Cortex of kidney (tissue), 1 donor: ENCODE results near the gene ABCG5.

Experiments
- DNase-seq: peaks from one replicate; lab custom pipeline; 2025; lab: John Stamatoyannopoulos, UW

Gene ABCG5

DNA sequence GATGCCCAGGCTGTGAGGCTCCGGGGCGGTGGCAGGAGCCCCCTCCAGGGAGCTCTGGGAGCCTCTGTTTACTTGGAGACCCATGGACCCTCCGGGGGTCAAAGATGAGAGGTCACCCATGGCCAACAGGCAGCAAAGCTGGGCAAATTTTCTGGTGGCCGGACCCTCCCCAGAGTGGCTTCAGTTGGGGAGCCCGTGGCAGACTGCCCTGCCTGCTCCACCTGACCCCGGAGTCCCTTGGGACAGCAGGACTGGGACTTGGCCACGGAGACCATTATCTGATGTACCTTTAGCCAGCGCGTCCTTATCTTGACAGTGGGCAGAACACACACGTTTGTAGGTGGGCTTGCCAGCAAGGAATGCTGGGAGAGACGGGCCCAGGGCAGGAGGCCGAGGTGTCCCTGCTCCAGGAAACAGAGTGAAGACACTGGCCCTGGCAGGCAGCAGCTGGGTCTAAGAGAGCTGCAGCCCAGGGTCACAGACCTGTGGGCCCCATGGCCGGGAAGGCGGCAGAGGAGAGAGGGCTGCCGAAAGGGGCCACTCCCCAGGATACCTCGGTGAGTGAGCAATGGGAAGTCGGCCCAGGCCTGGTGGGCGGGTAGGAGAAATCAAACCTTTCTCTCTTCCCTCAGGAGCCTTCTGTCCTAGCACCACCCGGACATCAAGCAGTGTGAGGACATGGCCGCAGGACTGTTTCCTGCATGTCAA, at the start of gene ABCG5, which contains the start of gene ABCG8:
ABCG5 (minus strand) TSS at position 280 of the 708 bp plus-strand sequence; CDS start at position 120, 160 bp downstream.
ABCG8 (plus strand) TSS at position 412 of the 708 bp plus-strand sequence; CDS start at position 495, 83 bp downstream.
- no peak for DNase-seq

DNA sequence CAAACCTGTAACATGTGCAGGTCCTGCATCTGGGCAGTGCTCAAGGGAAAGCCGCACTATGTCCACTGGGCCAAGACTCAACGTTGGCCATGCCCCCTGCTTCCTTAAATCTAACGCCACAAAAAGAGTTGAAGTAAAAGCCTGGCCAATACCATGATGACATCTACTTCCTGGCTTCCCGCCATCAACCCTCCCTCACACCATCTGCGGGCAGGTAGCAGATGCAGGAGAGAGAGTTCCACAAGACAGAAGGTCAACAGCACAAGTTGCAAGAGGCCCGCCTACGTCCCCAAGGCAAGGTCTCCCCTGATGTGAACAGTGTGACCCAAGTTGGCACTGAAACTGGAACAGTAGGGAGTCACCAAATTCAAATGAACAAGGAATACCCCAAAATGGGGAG, 48.5 kb upstream of the ABCG5 start:
- no peak for DNase-seq

DNA sequence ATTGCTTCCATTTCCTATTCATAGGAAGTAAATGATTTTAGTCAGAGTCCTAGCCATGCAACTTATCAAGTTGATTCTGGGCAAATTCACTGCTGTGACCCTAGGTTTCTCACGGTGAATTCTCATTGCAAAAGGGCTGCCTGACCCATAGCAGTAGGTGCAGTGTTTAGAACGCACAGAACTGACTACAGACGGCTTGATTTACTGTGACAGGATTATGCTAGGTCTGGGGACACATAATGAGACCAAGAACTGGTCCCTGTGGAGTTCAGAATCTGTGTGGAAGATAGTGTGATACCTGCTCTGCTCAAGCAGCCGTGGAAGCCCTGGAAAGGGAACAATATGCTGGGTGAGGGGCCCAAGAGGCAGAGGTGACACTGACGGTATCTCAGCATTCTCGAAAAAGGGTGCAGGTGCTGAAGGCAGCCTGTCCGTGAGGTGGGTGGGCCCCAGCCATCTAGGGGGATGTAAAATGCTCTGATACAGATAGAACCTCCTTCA, 46.5 kb upstream of the ABCG5 start:
- DNase-seq, result no peak

DNA sequence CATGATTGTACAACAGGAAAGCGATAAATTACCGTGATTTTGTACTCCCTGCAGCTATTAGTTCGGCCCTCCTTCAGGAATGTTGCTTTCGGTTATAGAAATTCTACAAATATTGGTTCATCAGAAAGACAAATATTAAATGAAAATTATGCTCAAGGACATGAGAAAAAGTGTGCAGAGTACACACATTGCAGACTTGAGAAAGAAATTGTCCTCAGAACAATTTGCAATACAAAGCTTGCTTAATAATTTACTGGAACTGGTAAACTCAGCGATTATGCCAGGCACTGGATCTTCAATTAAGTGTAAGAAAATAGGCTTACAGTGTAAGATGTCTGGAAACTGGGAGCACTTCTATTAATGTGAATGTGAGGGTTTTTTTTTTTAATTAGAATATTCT, 46.0 kb upstream of the ABCG5 start:
- no peak for DNase-seq

DNA sequence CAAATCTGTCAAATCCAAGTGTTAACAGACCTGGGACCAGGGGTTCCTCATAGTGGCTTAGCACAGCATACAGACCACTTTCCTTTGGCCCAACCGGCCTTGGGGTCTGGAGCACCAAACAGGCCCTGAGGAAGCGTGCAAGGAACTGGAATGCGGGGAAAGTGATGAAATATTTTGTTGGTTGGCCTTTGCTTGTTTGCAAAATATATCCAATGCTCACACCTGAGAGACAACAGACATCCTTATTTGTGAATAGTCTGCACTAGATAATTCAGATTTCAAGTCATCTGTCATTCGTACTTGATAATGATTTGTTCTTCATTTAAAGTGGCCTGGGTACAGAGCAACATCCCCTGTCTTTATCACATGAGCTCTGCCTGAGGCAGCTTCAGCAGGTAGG, 43.7 kb upstream of the ABCG5 start:
- DNase-seq, result no peak

DNA sequence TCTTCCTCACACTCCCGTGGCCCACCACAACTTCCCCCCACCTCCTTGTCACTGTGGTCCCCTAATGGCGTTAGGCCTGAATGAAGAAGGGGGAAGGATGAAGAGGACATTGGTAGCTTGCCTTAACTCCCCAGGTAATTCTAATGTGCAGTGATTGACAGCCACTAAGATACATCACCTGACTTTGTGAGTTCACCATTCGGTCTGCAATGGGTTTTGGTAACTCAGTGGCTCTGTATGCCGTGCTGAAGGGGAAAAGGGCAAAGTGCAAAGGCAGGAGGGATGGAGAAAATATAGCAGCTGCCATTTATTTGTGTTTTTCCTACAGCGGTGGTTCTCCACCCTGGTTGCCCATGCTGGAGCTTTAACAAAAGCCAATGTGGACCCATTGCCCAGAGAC, 42.3 kb upstream of the ABCG5 start:
- no peak for DNase-seq

DNA sequence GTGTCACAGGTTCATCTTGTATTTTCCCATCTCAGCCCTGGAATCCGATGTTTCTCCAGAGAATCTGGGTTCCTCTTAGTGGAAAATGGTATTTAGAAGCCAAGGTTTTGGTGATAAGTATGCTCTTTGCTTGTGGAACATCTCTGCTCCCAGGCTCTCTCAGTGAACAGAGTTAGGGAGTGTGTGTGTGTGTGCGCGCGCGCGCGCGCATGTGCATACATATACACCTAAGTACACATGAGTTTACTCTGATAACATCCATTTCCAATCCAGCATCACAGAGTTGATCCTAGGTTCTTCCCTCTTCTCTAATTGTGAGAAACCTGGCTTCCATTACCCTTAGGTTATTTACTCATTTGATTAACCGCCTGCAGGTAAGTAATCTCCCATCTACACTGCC, 41.8 kb upstream of the ABCG5 start:
- no peak for DNase-seq

DNA sequence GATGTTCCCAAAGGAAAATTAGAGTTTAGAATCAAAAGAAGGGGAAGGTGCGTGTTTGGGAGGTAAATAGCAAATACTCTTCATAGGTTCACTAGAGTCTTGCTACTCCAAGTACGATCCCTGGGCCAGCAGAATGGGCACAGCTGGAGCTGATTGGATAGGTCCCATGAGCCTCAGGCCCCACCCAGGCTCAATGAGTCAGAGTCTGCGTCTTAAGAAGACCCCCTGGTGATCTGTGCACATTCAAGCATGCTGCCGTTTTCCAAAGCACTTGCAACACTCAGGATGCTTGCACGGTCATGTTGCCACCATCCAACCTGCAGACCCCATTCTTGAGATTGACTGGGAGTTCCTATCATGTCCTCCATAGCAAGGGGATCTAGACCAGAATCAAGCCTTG, 40.6 kb upstream of the ABCG5 start:
- no peak for DNase-seq

DNA sequence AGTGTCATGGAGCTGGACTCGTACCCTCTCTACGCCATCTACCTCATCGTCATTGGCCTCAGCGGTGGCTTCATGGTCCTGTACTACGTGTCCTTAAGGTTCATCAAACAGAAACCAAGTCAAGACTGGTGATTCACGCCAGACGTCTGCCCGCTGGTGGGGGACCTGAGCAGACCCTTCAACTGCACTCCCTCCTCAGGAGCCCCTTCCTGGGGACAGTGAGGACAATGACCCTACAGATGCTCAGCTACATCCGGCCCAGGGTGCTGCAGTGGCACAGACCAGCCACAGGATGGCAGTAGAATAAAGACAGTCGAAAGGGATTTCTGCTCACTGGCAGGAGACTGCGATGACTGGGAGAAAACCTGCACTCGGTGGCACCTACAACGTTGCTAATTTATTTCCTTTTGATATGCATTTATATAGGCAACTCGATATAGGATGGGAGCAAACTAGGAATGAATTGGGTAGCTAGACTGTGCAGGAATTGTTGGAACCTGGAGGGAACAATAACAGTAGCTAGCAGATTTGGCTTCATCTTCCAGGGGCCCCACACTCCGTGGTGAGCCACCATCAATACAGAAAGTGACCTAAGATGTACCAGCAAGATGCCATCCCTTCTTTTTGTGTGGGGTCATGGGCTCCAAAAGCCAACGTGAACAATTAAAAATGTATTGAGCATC, 39.3 kb upstream of the ABCG5 start:
- no peak for DNase-seq

DNA sequence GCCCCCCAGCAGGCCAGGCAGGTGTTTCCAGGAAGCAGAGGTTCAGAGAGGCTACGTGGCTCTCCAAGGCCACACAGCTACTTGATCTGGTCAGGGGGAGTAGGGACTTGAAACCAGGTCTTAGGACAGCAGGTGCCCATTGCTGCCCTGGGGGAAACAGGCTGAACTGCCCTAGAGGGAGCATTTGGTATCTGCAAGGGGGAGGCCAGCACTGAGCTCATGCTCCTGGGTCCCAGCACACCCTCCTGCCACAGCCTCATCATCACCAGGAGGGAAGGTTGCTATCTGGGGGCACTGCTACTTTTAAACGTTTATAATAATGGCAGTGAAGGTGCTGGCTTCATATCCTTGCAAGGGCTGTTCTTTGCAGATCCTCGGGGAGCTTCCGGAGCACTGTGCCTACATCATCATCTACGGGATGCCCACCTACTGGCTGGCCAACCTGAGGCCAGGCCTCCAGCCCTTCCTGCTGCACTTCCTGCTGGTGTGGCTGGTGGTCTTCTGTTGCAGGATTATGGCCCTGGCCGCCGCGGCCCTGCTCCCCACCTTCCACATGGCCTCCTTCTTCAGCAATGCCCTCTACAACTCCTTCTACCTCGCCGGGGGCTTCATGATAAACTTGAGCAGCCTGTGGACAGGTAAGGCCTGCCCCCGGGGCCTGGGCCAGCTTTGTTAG, 36.3 kb upstream of the ABCG5 start:
- DNase-seq, result no peak

DNA sequence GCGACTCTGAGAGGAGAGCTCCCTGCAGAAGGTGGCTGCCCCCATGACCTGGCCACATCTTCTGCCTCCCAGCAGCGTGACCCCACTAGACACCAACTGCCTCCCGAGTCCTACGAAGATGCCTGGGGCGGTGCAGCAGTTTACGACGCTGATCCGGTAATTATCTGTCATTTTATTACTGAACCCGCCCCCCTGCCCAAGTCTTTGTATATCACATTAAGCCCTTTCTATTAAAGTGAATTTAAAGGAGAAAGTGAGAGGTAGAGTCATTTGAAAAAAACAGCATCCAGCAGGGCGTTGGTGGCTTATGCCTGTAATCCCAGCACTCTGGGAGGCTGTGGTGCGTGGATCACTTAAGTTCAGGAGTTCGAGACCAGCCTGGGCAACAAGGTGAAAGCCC, 33.5 kb upstream of the ABCG5 start:
- DNase-seq, result no peak

DNA sequence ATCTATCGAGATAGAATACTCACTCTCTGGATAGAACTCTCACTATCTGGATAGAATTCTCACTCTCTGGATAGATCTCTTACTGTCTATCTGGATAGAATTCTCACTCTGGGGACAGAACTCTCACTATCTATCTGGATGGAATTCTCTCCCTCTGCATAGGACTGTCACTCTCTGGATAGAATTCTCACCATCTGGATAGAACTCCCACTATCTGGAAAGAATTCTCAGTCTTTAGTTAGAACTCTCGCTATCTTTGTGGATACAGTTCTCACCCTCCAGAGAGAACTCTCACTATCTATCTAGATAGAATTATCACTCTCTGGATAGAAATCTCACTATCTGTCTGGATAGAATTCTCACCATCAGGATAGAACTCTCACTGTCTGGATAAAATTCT, 16.7 kb upstream of the ABCG5 start:
- no peak for DNase-seq

DNA sequence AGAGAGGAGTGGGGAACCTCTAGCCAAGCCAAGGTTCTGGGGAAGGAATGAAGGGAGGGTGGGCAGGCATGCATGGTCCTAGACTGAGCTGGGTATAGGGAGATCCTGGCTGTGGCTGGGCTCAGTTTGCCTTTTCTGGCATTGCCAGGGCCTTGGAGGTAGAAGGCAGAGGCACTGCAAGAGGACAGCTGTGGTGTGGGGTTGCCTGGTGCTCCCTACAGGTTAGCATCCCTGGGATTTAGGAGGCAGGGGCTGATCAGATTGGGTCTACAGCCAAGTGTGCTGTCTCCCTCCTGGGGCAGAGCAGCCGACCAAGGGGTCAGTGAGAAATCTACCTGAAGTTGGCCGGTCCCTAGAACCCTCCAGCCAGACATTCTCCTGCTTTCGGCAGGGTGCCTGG, 16.0 kb upstream of the ABCG5 start:
- DNase-seq, result no peak

DNA sequence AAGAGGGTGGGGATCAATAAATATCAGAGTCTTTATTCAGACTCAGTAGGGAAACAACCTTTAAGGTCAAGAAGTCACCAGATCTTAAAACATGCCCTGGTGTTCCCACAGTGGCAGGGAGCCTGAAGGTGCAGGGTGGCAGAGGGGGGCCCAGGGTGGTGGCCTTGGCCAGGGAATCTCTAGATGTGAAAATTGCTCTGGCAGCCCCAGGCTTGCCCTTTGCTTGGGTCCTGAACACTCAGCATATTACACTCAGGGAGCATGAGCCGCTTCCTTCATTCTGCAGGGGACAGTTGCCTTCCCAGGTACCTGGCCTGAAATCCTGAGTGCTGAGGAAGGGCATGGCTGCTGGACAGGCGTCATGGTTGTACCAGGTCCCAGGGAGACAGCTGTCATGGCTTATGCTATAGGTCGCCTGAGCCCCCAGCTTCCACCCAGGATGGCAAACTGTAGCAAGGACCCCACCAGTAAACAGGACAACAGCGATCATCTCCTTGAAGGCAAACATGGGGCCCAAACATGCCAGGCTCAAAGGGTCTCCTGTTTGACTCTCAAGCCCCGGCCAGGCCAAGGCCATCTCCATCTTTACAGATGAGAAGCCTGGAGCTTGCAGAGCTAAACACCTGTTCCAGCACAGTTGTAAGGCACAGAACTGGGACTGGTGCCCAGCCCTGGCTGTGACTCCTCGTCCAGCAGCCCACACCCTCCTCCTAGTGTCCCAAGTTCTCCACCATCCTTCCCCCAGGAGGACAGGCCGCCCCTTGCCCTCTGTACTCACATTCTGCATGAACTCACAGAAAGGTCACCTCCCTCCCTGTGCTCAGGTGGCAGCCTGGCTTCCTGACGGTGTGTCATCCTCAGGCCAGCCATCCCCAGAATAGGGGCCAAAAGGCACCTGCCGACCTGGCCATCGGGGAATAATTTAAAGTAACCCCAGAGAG, 14.8 kb upstream of the ABCG5 start:
- DNase-seq, result no peak

DNA sequence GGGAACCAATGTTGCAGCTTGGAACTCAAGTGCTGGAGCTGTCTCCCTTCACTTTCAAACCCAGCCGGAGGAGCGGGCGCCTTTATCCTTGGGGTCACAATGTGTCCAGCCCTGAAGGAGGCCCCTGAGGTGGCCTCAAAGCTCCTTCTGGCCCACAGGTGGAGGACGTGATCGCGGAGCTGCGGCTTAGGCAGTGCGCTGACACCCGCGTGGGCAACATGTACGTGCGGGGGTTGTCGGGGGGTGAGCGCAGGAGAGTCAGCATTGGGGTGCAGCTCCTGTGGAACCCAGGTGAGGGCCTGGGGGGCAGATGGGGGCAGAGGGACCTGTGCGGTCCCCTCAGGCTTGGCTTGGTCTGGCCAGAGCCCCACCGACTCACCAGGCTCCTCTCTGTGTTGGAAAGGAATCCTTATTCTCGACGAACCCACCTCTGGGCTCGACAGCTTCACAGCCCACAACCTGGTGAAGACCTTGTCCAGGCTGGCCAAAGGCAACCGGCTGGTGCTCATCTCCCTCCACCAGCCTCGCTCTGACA, 13.6 kb upstream of the ABCG5 start:
- no peak for DNase-seq

DNA sequence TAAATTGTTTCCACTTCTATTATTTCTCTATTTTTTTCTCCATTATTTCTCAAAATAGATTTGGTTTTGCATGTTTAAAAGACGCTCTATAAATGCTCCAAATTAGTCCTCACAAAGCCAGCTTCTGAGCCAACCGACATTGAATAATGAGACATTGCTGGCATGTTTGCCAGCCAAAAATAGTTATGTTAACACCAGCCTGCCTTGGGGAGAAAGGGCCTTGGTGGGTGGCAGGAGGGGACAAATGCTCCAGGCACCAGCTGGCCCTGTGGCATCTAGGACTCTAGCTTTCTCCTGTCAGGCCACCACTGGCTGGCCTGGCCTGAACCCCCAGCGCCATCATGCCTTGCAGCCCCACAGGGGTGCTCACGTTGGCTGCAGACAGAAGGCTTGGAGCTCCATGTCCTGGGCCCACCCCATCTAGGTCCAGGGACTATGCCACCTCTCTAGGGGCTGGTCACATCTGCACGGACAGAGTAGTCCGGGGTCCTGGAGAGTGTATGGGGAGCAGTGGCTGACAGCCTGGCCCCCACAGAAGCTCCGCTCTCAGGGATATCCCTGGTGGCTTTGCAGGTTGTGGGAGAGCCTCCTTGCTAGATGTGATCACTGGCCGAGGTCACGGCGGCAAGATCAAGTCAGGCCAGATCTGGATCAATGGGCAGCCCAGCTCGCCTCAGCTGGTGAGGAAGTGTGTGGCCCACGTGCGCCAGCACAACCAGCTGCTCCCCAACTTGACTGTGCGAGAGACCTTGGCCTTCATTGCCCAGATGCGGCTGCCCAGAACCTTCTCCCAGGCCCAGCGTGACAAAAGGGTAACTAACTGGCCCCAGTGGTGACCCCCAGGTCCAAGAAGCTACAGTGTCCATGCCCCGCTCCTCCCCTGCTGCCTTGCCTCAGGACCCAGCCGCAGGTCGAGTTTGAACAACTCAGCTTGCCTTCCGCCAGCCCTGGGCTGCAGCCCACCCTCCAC, 12.7 kb upstream of the ABCG5 start:
- no peak for DNase-seq

DNA sequence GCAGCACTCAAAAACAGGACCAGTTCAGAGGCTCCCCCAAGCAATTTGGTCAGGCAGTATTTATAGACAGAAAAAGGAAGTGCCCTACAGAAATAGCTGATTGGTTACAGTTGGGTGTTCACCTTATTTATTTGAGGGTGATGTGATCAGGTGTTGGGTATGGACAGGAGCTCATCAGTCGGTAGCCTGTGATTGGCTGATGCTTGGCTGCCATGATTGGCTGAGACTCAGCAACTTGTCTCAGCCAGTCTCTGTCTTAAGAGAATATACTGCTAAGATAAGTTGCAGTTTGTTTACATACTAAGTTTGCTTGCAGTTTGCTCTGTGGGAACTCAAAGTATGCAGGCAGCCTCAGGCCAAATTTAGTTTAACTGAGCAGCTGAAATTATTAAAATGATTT, 9.6 kb upstream of the ABCG5 start:
- no peak for DNase-seq

DNA sequence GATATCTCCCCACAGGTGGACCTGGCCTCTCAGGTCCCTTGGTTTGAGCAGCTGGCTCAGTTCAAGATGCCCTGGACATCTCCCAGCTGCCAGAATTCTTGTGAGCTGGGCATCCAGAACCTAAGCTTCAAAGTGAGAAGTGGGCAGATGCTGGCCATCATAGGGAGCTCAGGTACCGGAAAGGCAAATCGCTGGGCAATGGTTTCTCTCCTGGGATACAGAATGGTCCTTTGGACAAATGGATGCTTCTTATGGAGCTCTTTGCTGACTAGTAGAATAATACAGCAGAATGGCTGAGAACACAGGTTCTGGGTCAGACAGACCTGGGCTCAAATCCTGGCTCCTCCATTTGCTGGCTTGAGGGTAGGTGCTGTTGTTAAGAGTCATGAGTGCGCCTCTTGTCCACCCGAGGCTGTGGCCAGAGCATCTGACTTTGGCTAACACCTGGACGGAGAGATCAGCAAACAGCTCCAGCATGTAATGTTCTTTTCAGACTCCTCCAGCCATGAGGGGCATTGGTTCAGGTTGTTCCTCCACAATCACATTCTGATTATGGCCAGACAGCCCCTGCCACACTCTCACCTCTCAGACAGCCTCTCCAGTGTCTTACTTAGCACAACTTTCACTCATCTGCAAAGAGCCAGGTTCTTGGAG, 7.6 kb upstream of the ABCG5 start:
- DNase-seq, result no peak

DNA sequence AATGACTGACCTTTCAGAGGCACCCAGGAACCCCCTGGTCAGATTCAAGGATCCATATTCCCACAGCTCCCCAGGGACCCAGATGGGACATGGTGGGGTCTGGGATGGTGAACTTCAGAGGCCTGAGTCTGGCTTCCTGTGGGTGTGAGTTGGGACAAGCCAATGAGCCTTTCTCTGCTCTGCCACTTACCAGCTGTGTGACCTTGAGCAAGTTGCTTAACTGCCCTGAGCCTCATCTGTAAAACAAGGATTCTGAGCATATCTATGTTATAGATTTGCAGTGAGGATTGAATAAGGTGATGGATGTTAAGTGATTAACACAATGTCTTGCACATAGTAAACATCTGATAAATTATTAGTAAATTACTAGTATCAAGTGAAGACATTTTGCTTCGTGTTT, 6.5 kb upstream of the ABCG5 start:
- no peak for DNase-seq

DNA sequence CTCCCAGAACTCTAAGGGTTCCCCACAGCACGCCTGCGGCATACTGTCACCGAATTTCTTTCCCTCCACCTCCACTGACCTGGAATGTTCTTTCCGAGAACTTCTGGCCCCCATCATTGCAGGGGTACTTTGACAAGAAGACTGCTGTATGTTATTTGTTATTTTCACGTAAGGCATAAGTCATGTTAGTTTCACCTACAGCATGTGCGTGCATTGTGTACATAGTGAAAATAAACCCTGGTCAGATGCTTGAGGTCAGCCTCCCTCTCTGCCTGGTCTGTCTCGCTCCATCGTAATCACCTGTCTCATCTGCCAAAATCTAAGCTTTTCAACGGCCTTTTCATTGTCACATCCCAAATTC, 4.2 kb upstream of the ABCG5 start:
- DNase-seq, result no peak
